Measurements from ENCODE around the gene CEMIP2.

The CEMIP2 gene

GRCh38 chr9:71637375-71637774, 130.9 kb downstream of the CEMIP2 start:
- DNase-seq: no peak

GRCh38 chr9:71636143-71636839, 132.0 kb downstream of the CEMIP2 start:
- no peak for DNase-seq

GRCh38 chr9:71634752-71635151, 133.6 kb downstream of the CEMIP2 start:
- no peak for DNase-seq
